COLO668 (cell line): Measurements from ENCODE around the gene DDX39B.
A peak's percentile ranks its signal among the peaks of the same experiment; 100 is the strongest.
"Not testable (repeated sequence)": the region's sequence is repeated elsewhere in the genome, so short reads cannot be mapped to it uniquely, and the experiment has no call there.

ENCODE experiments used
- DNase-seq: peaks from one replicate; lab custom pipeline; 2025; ENCODE audit not compliant: unreplicated experiment; lab: John Stamatoyannopoulos, UW

The DDX39B gene

GRCh38 chr6:31541658-31542521 is at the start of gene DDX39B:
DDX39B (minus strand) TSS chr6:31542003; CDS start chr6:31540532, 1,471 bp downstream.
- peak; percentile 92 for DNase-seq

GRCh38 chr6:31590691-31591090 is 48.9 kb upstream of the DDX39B start:
- DNase-seq = not testable (repeated sequence)

GRCh38 chr6:31588871-31589650 is 47.3 kb upstream of the DDX39B start:
- DNase-seq = no peak

- DNase-seq = no peak
These were observed 46.3 kb upstream of the DDX39B start for GRCh38 chr6:31587791-31588777.

- DNase-seq = no peak
These were observed 44.9 kb upstream of the DDX39B start for GRCh38 chr6:31586599-31587281.

- DNase-seq = no peak
These were observed 44.2 kb upstream of the DDX39B start, which contains the start of gene LST1 for GRCh38 chr6:31586008-31586407. LST1 (plus strand) TSS chr6:31586277; CDS start chr6:31587300, 1,023 bp downstream.

- DNase-seq = no peak
These were observed 43.7 kb upstream of the DDX39B start for GRCh38 chr6:31585491-31585890.

GRCh38 chr6:31582230-31582643 is 40.4 kb upstream of the DDX39B start, which contains the start of gene LTB:
LTB (minus strand) TSS chr6:31582424; CDS start chr6:31582417, 7 bp downstream.
- no peak for DNase-seq

- no peak for DNase-seq
These were observed 39.8 kb upstream of the DDX39B start for GRCh38 chr6:31581434-31582229.

- peak; percentile 58 for DNase-seq
These were observed 39.1 kb upstream of the DDX39B start for GRCh38 chr6:31580807-31581433.

GRCh38 chr6:31580438-31580740 is 38.6 kb upstream of the DDX39B start:
- no peak for DNase-seq

GRCh38 chr6:31579546-31580437 is 38.0 kb upstream of the DDX39B start:
- no peak for DNase-seq

- no peak for DNase-seq
These were observed 37.3 kb upstream of the DDX39B start for GRCh38 chr6:31579119-31579505.

GRCh38 chr6:31578184-31579118 is 36.6 kb upstream of the DDX39B start:
- no peak for DNase-seq

- DNase-seq = no peak
These were observed 35.8 kb upstream of the DDX39B start for GRCh38 chr6:31577579-31577966.

GRCh38 chr6:31576897-31577578 is 35.2 kb upstream of the DDX39B start:
- DNase-seq = no peak
